ENCODE measurements around the gene JADE1.

- TF ChIP-seq SREBF2 (IDR thresholded peaks at IDR 0.05), result no peak
- no peak for TF ChIP-seq CEBPB (IDR thresholded peaks at IDR 0.05)
- no peak for TF ChIP-seq CTCF (IDR thresholded peaks at IDR 0.05)
- TF ChIP-seq ESRRA (IDR thresholded peaks at IDR 0.05; ENCODE audit: borderline replicate concordance, low read length), result no peak
- TF ChIP-seq RAD21 (conservative IDR thresholded peaks at IDR 0.05 in 1 of 2, IDR thresholded peaks at IDR 0.05 in 1 of 2), result no peak
- no peak for TF ChIP-seq CHD4 (IDR thresholded peaks at IDR 0.05; ENCODE audit: borderline replicate concordance)
- TF ChIP-seq EP300 (IDR thresholded peaks at IDR 0.05), result no peak
Measured at GRCh38 chr4:128856246-128856645, 46.7 kb downstream of the JADE1 start.
